Fibroblast of skin of left biceps (primary cell): ENCODE results near the gene TMEM94.

Source experiments
- DNase-seq, 2 experiments: peaks; one replicate each; pipeline ENCODE4 v3.0.0-alpha.2; 2013; ENCODE audit warnings: low read depth in 2 of 2

TMEM94 gene

GRCh38 chr17:75525806-75526554 is 69.5 kb downstream of the TMEM94 start:
- no peak for DNase-seq

- DNase-seq, result no peak
These were observed 70.3 kb downstream of the TMEM94 start for GRCh38 chr17:75526555-75527270.

GRCh38 chr17:75530837-75531720 is 74.6 kb downstream of the TMEM94 start:
- no peak for DNase-seq

- no peak for DNase-seq
These were observed 75.3 kb downstream of the TMEM94 start for GRCh38 chr17:75531721-75532072.

- DNase-seq, result no peak
These were observed 78.7 kb downstream of the TMEM94 start for GRCh38 chr17:75535119-75535537.

- DNase-seq, result no peak
These were observed 79.4 kb downstream of the TMEM94 start for GRCh38 chr17:75535871-75536270.

- DNase-seq, result no peak
These were observed 79.9 kb downstream of the TMEM94 start for GRCh38 chr17:75536366-75536765.

- no peak for DNase-seq
These were observed 83.7 kb downstream of the TMEM94 start for GRCh38 chr17:75539967-75540729.

GRCh38 chr17:75540923-75541503 is 84.6 kb downstream of the TMEM94 start:
- no peak for DNase-seq

GRCh38 chr17:75542229-75542628 is 85.8 kb downstream of the TMEM94 start:
- DNase-seq, result no peak

- DNase-seq, result no peak
These were observed 86.4 kb downstream of the TMEM94 start for GRCh38 chr17:75542728-75543336.

GRCh38 chr17:75544250-75544649 is 87.8 kb downstream of the TMEM94 start:
- no peak for DNase-seq

- no peak for DNase-seq
These were observed 89.7 kb downstream of the TMEM94 start for GRCh38 chr17:75546181-75546580.

- DNase-seq, result no peak
These were observed 90.7 kb downstream of the TMEM94 start for GRCh38 chr17:75547091-75547490.

- DNase-seq, result no peak
These were observed 92.4 kb downstream of the TMEM94 start for GRCh38 chr17:75548813-75549212.
